ENCODE measurements around the gene HIF3A. TPM values are rescaled to one million over a fixed set of nuclear protein-coding genes. Genes with fewer than 3 reads are reported as not detected.

The HIF3A gene
- polyA plus RNA-seq, 1 donor (not counting 4 experiments of a cell fraction or from before 2014, with no cell fraction given), result 0.01 TPM

DNA sequence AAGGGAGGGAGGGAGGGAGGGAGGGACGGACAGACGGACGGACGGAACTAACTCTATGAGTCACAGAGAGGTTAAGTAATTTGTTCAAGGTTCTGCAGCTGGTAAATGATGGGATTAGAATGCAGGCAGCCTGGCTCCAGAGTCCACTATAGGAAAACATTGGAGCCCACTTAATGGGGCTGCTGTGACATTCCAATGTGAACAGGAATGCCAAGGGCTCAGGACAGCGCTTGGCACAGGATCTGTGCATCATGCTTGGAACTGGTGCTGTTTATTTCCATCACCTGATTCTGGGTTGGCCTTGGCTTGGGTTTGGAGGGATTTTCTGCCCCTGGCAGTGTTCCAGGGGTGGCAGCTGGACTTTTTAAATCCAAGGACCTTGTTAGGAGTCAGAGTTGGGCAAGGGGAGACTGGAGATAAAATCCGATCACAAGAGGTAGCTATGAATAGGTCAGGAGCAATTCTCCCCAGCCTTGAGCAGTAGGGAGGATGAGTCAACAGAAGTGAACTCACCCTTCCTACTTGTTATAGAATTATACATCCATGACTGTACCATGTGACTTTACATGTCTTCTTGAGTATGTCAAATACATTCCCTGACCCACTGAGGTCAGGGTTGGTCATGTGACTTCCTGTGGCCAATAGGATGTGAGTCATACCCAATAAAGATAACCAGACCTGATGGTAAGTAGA lies 7.8 kb upstream of the HIF3A start:
- peak overlapping the region; percentile 49 for H3K27ac ChIP-seq (ENCODE audit: control insufficient read depth, insufficient read depth, low read length)

DNA sequence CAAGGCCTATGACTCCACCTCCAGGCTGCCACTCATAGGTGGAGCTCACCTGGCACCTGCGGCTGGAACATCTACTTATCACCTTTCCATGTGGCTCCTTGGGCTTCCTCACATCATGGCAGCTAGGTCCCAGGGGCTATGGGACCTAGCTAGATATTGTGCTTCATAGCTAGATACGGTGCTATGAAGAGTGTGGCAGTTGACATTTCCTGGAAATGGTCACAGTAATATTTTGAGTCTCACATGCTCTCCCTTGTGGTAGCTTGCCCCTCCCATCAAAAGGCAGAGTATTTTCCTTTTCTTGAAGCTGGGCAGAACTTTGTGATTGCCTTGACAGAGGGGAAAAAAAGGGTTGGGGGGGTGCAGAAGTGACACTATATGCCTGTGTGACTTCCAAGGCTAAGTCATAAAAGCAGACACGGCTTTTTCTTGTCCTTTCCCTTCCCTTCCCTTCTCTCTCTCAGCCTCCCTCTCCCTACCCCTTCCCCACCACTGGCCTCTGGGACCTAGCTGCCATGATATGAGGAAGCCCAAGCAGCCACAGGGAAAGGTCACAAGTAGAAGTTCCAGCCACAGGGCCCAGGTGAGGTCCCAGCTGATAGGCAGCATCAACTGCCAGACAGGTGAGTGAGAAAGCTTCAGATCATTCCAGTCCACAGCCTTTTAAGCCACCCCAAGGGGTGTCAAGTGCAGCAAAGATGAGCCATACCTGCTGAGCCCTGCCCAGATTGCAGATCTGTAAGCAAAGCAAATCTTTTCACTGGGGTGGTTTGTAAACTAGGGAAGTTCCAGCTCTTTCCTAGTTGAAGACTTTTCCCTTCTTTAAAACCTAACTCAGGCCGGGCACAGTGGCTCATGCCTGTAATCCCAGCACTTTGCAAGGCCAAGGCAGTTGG lies 6.9 kb upstream of the HIF3A start:
- no peak overlapping the region for H3K4me3 ChIP-seq (ENCODE audit: control insufficient read depth in 2 of 3, extremely low read depth in 1 of 3, insufficient read depth in 2 of 3, low read depth in 1 of 3, low read length in 3 of 3)
- FAIRE-seq (no peak), DNase-seq (ENCODE audit: low read depth, low spot score) (no peak)
- dilution Hi-C loops (cut with MboI; ENCODE audit: extremely low pct_ligation_motif_present, low sequenced_read_pairs), result no loop called here
- H3K27me3 ChIP-seq (ENCODE audit: control insufficient read depth, extremely low read depth, insufficient read depth, low read length), result no peaks in the 10 kb centered on the region
- H3K9me1 ChIP-seq (ENCODE audit: control insufficient read depth, extremely low read depth, insufficient read depth, low read length), result no peaks in the 10 kb centered on the region
- H3K4me1 ChIP-seq (ENCODE audit: control insufficient read depth, extremely low read depth, insufficient read depth, low read length), result peaks cover 9% of the 10 kb centered on the region
- no peak for TF ChIP-seq EZH2 (IDR thresholded peaks at IDR 0.05; ENCODE audit: low read length)
- TF ChIP-seq, protein P1, sequence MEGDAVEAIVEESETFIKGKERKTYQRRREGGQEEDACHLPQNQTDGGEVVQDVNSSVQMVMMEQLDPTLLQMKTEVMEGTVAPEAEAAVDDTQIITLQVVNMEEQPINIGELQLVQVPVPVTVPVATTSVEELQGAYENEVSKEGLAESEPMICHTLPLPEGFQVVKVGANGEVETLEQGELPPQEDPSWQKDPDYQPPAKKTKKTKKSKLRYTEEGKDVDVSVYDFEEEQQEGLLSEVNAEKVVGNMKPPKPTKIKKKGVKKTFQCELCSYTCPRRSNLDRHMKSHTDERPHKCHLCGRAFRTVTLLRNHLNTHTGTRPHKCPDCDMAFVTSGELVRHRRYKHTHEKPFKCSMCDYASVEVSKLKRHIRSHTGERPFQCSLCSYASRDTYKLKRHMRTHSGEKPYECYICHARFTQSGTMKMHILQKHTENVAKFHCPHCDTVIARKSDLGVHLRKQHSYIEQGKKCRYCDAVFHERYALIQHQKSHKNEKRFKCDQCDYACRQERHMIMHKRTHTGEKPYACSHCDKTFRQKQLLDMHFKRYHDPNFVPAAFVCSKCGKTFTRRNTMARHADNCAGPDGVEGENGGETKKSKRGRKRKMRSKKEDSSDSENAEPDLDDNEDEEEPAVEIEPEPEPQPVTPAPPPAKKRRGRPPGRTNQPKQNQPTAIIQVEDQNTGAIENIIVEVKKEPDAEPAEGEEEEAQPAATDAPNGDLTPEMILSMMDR (optimal IDR thresholded peaks at IDR 0.05 in 1 of 3, IDR thresholded peaks at IDR 0.05 in 1 of 3, conservative IDR thresholded peaks at IDR 0.05 in 1 of 3; ENCODE audit: extremely low read depth in 1 of 3, insufficient read depth in 2 of 3, low read length in 3 of 3), result no peak
- H3K4me2 ChIP-seq (ENCODE audit: control insufficient read depth, extremely low read depth, insufficient read depth, low read depth, low read length), result no peak overlapping the region
- H3K27ac ChIP-seq (ENCODE audit: control insufficient read depth, insufficient read depth, low read length), result no peak overlapping the region
- H3K9ac ChIP-seq (ENCODE audit: control insufficient read depth, extremely low read depth, insufficient read depth, low read length), result no peak overlapping the region
- H3K36me3 ChIP-seq (ENCODE audit: control insufficient read depth in 2 of 2, extremely low read depth in 1 of 2, insufficient read depth in 2 of 2, low read length in 2 of 2), result no peaks in the 10 kb centered on the region
- no peaks in the 10 kb centered on the region for H4K20me1 ChIP-seq (ENCODE audit: control insufficient read depth, extremely low read depth, insufficient read depth, low read length)
- peaks cover 7% of the 10 kb centered on the region for H3K9me3 ChIP-seq (ENCODE audit: control insufficient read depth, low read depth, low read length)
- H3K79me2 ChIP-seq (ENCODE audit: control insufficient read depth, insufficient read depth, low read length), result no peaks in the 10 kb centered on the region
- H2AFZ ChIP-seq (ENCODE audit: control insufficient read depth, low read length), result no peak overlapping the region

More for the DNA sequence above, 7.8 kb upstream of the HIF3A start:
- Histone ChIP-seq H3K4me1 (ENCODE audit: control insufficient read depth, extremely low read depth, insufficient read depth, low read length) (peaks cover 9% of the 10 kb centered on the region), H3K9me3 (ENCODE audit: control insufficient read depth, low read depth, low read length) (peaks cover 7% of the 10 kb centered on the region), H3K4me2 (ENCODE audit: control insufficient read depth, extremely low read depth, insufficient read depth, low read depth, low read length) (peak overlapping the region; percentile 42), H2AFZ (ENCODE audit: control insufficient read depth, low read length) (no peak overlapping the region), H3K27me3 (ENCODE audit: control insufficient read depth, extremely low read depth, insufficient read depth, low read length) (no peaks in the 10 kb centered on the region), H3K79me2 (ENCODE audit: control insufficient read depth, insufficient read depth, low read length) (no peaks in the 10 kb centered on the region), H3K9me1 (ENCODE audit: control insufficient read depth, extremely low read depth, insufficient read depth, low read length) (no peaks in the 10 kb centered on the region), H3K9ac (ENCODE audit: control insufficient read depth, extremely low read depth, insufficient read depth, low read length) (no peak overlapping the region), H4K20me1 (ENCODE audit: control insufficient read depth, extremely low read depth, insufficient read depth, low read length) (no peaks in the 10 kb centered on the region), H3K36me3 (ENCODE audit: control insufficient read depth in 2 of 2, extremely low read depth in 1 of 2, insufficient read depth in 2 of 2, low read length in 2 of 2) (no peaks in the 10 kb centered on the region), H3K4me3 (ENCODE audit: control insufficient read depth in 2 of 3, extremely low read depth in 1 of 3, insufficient read depth in 2 of 3, low read depth in 1 of 3, low read length in 3 of 3) (peak overlapping the region in 1 of 3 experiments; percentile 21)
- TF ChIP-seq, protein P1 (optimal IDR thresholded peaks at IDR 0.05 in 1 of 3, IDR thresholded peaks at IDR 0.05 in 1 of 3, conservative IDR thresholded peaks at IDR 0.05 in 1 of 3; ENCODE audit: extremely low read depth in 1 of 3, insufficient read depth in 2 of 3, low read length in 3 of 3), result no peak
- TF ChIP-seq EZH2 (IDR thresholded peaks at IDR 0.05; ENCODE audit: low read length), result no peak
- DNase-seq (ENCODE audit: low read depth, low spot score) (peak; percentile 97), FAIRE-seq (peak; percentile 98)
- dilution Hi-C loops (cut with MboI; ENCODE audit: extremely low pct_ligation_motif_present, low sequenced_read_pairs), result no loop called here

Measured in keratinocyte (primary cell).